Smooth muscle cell (in vitro differentiated cells): ENCODE data around the gene CDC42BPG. TPM values are rescaled to one million over a fixed set of nuclear protein-coding genes. Genes with fewer than 3 reads are reported as not detected.
A peak's percentile ranks its signal among the peaks of the same experiment; 100 is the strongest.

Source experiments
- DNase-seq: peaks from one replicate; lab custom pipeline; 2025; ENCODE audit not compliant: unreplicated experiment; lab: John Stamatoyannopoulos, UW
- H2AFZ ChIP-seq: fragments of 200-600 bp; sonication (generic); 2 replicates; pipeline ENCODE4 v1.6.0; 2016; ENCODE audit warnings: antibody characterized with exemption, low read depth, mild to moderate bottlenecking
- H3F3A ChIP-seq: fragments of 200-600 bp; sonication (generic); 2 replicates; pipeline ENCODE4 v1.6.0; 2017; ENCODE audit warnings: antibody characterized with exemption, low read depth
- H3K27ac ChIP-seq: fragments of 200-600 bp; sonication (generic); 2 replicates; pipeline ENCODE4 v1.5.1; 2016; ENCODE audit warnings: low read depth, mild to moderate bottlenecking
- H3K27me3 ChIP-seq: fragments of 200-600 bp; sonication (generic); 2 replicates; pipeline ENCODE4 v1.6.1; 2016; ENCODE audit warnings: low read depth, mild to moderate bottlenecking
- H3K36me3 ChIP-seq: fragments of 200-600 bp; sonication (generic); 2 replicates; pipeline ENCODE4 v1.5.1; 2016; ENCODE audit warnings: low read depth
- H3K4me1 ChIP-seq: fragments of 200-600 bp; sonication (generic); 2 replicates; pipeline ENCODE4 v1.5.1; 2016; ENCODE audit warnings: low read depth
- H3K4me2 ChIP-seq: fragments of 200-600 bp; sonication (generic); 2 replicates; pipeline ENCODE4 v1.6.0; 2016; ENCODE audit warnings: mild to moderate bottlenecking
- H3K4me3 ChIP-seq: fragments of 200-600 bp; sonication (generic); 2 replicates; pipeline ENCODE4 v1.5.1; 2016; ENCODE audit warnings: mild to moderate bottlenecking
- H3K79me2 ChIP-seq: fragments of 200-600 bp; sonication (generic); 2 replicates; pipeline ENCODE4 v1.6.0; 2016; ENCODE audit warnings: low read depth, mild to moderate bottlenecking
- H3K9ac ChIP-seq: fragments of 200-600 bp; sonication (generic); 2 replicates; pipeline ENCODE4 v1.6.0; 2016; ENCODE audit warnings: low read depth
- H3K9me3 ChIP-seq: fragments of 200-600 bp; sonication (generic); replicated peaks from 2 replicates; pipeline ENCODE4 v1.5.1; 2016; ENCODE audit warnings: low read depth
- H4K20me1 ChIP-seq: fragments of 200-600 bp; sonication (generic); 2 replicates; pipeline ENCODE4 v1.6.0; 2016; ENCODE audit warnings: low read depth
- WGBS: methylation state at CpG from one replicate; pipeline ENCODE4 v1.1.7; 2016; ENCODE audit warnings: low lambda C conversion rate; 5-methylcytosine and 5-hydroxymethylcytosine counted together
- polyA plus RNA-seq: library from polyadenylated mRNA; unstranded; fragments of >200 nt; fragmentation: Nextera tagmentation; extraction: Ambion mirVana; gene quantifications from 2 replicates; pipeline ENCODE4 v1.2.1, GENCODE V29; 2016
- total RNA-seq: library from RNA; depleted of rRNA; stranded (reverse); fragments of >200 nt; gene quantifications from 2 replicates; pipeline ENCODE4 v1.2.3, GENCODE V29; 2014
- TF ChIP-seq, protein P1 (sequence below): fragments of 200-600 bp; sonication (generic); IDR thresholded peaks from 2 replicates; pipeline ENCODE4 v1.5.1; 2017; ENCODE audit warnings: borderline replicate concordance, mild to moderate bottlenecking, antibody characterized with exemption; ENCODE audit not compliant: insufficient read depth, poor library complexity, severe bottlenecking

CDC42BPG gene
- total and polyA plus RNA-seq, 2 experiments from 2014 or later, result 1.7 to 4.7 TPM

DNA sequence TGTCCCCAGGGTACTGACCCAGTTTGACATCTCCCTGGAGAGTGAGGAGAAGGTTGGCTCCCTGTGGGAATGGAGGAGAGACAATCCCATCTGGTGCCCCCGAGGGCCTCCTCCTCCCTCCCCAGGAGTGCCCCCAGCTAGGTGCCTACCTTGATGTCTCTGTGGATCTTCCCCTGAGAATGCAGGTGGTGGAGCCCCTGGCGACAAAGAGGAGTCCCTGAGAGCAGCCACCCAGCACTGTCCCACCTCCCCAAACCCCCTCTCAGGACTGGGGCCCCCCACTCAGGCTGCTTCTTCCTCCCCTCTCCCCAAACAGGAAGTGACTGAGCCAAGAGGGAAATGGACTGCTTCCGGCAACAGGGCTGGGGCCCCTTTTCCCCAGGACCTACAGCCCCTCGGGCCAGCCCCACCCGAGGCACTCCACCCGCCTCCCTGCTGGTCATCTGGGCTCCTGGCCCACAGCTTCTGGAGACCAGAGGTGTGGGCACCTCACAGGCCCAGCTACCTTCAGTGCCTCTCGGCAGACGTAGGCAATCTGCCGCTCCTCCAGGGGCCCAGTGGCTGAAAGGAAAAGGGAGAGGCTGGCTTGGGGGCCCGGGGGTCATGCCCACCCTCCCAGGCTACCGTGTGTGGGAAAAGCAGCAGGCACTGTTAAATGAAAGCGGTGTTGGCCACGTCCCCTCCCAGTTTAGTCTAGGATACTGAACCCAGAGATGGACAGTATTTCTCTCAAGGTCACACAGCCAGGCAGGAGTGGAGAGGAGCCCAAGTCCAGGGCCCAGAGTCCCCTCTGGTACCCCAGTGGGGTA lies 42.7 kb downstream of the CDC42BPG start:
- Histone ChIP-seq H3K27ac (no peak overlapping the region), H3K9me3 (no peaks in the 10 kb centered on the region), H3K79me2 (no peaks in the 10 kb centered on the region), H3K4me2 (peak overlapping the region; percentile 85), H3K9ac (no peak overlapping the region), H3K4me1 (peaks cover 12% of the 10 kb centered on the region), H3F3A (peaks cover 7% of the 10 kb centered on the region), H4K20me1 (no peaks in the 10 kb centered on the region), H3K4me3 (peak overlapping the region; percentile 87), H3K36me3 (no peaks in the 10 kb centered on the region), H3K27me3 (no peaks in the 10 kb centered on the region), H2AFZ (no peak overlapping the region)
- WGBS, result 85% methylated on average over 11 of the region's 13 CpGs
- no peak for DNase-seq
- TF ChIP-seq, protein P1, sequence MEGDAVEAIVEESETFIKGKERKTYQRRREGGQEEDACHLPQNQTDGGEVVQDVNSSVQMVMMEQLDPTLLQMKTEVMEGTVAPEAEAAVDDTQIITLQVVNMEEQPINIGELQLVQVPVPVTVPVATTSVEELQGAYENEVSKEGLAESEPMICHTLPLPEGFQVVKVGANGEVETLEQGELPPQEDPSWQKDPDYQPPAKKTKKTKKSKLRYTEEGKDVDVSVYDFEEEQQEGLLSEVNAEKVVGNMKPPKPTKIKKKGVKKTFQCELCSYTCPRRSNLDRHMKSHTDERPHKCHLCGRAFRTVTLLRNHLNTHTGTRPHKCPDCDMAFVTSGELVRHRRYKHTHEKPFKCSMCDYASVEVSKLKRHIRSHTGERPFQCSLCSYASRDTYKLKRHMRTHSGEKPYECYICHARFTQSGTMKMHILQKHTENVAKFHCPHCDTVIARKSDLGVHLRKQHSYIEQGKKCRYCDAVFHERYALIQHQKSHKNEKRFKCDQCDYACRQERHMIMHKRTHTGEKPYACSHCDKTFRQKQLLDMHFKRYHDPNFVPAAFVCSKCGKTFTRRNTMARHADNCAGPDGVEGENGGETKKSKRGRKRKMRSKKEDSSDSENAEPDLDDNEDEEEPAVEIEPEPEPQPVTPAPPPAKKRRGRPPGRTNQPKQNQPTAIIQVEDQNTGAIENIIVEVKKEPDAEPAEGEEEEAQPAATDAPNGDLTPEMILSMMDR, result no peak

- no peaks in the 10 kb centered on the region for H3K27me3 ChIP-seq
- H3K36me3 ChIP-seq, result no peaks in the 10 kb centered on the region
- H3K4me1 ChIP-seq, result peaks cover 12% of the 10 kb centered on the region
- TF ChIP-seq, protein P1, result no peak
- WGBS, result 94% methylated on average over 9 of the region's 9 CpGs
- peaks cover 7% of the 10 kb centered on the region for H3F3A ChIP-seq
- no peak for DNase-seq
- no peak overlapping the region for H2AFZ ChIP-seq
- H3K4me3 ChIP-seq, result no peak overlapping the region
- no peak overlapping the region for H3K4me2 ChIP-seq
- H4K20me1 ChIP-seq, result no peaks in the 10 kb centered on the region
- no peak overlapping the region for H3K27ac ChIP-seq
- no peaks in the 10 kb centered on the region for H3K79me2 ChIP-seq
- no peak overlapping the region for H3K9ac ChIP-seq
- H3K9me3 ChIP-seq, result no peaks in the 10 kb centered on the region
These were observed 43.3 kb downstream of the CDC42BPG start for GRCh38 chr11:64801158-64801464.

- DNase-seq, result no peak
- no peak overlapping the region for H3K9ac ChIP-seq
These were observed 43.9 kb downstream of the CDC42BPG start for GRCh38 chr11:64800303-64801157.

More at GRCh38 chr11:64800303-64801157, 43.9 kb downstream of the CDC42BPG start:
- Histone ChIP-seq H4K20me1 (no peaks in the 10 kb centered on the region), H3K27ac (no peak overlapping the region), H3K9me3 (no peaks in the 10 kb centered on the region), H3K4me3 (no peak overlapping the region), H3K4me1 (peaks cover 12% of the 10 kb centered on the region), H2AFZ (no peak overlapping the region), H3K4me2 (no peak overlapping the region), H3K79me2 (no peaks in the 10 kb centered on the region), H3K27me3 (no peaks in the 10 kb centered on the region), H3F3A (peaks cover 7% of the 10 kb centered on the region), H3K36me3 (no peaks in the 10 kb centered on the region)
- WGBS, result 92% methylated on average over 26 of the region's 26 CpGs
- TF ChIP-seq, protein P1, result no peak
